Upper lobe of left lung (tissue), 6 donors: Measurements from ENCODE around the gene IDNK. TPM values are rescaled to one million over a fixed set of nuclear protein-coding genes. Genes with fewer than 3 reads are reported as not detected.

Source experiments
- ATAC-seq, 2 donors: fragments of 200-7000 bp; cut with Tn5 transposase; one replicate each; pipeline ENCODE4 v1.9.1; 2022; ENCODE audit warnings: mild to moderate bottlenecking in 2 of 2, moderate library complexity in 2 of 2; ENCODE audit not compliant: low FRiP score in 2 of 2
- DNase-seq, 2 donors: peaks; one replicate each; pipeline ENCODE4 v3.0.0-alpha.2; 2019 to 2020
- H3K27ac ChIP-seq, 4 donors: fragments of 200-600 bp; sonication (generic); one replicate each; pipeline ENCODE4 v1.5.1; 2016 to 2019
- H3K27me3 ChIP-seq, 4 donors: fragments of 200-600 bp; sonication (generic); one replicate each; pipeline ENCODE4 v1.5.1; 2017 to 2019
- H3K36me3 ChIP-seq, 4 donors: fragments of 200-600 bp; sonication (generic); one replicate each; pipeline ENCODE4 v1.5.1; 2016 to 2019
- H3K4me1 ChIP-seq, 4 donors: fragments of 200-600 bp; sonication (generic); one replicate each; pipeline ENCODE4 v1.5.1; 2018 to 2019
- H3K4me3 ChIP-seq, 4 donors: fragments of 200-600 bp; sonication (generic); one replicate each; pipeline ENCODE4 v1.5.1; 2017 to 2019; ENCODE audit warnings: mild to moderate bottlenecking in 2 of 4, moderate library complexity in 1 of 4
- H3K9me3 ChIP-seq, 4 donors: fragments of 200-600 bp; sonication (generic); one replicate each; pipeline ENCODE4 v1.5.1; 2018 to 2019
- EP300 ChIP-seq, 4 donors: sonication (generic); formaldehyde crosslinking; IDR thresholded peaks; one replicate each; pipeline ENCODE4 v1.5.1; 2017; ENCODE audit warnings: antibody characterized with exemption in 4 of 4, control low read depth in 2 of 4
- POLR2A ChIP-seq, 4 donors: fragments of 450-650 bp; IDR thresholded peaks; one replicate each; pipeline ENCODE4 v1.5.1; 2016 to 2017; ENCODE audit warnings: antibody characterized with exemption in 4 of 4, mild to moderate bottlenecking in 2 of 4
- POLR2AphosphoS5 ChIP-seq, 2 donors: sonication (generic); formaldehyde crosslinking; IDR thresholded peaks; one replicate each; pipeline ENCODE4 v1.5.1; 2017; ENCODE audit warnings: antibody characterized with exemption in 2 of 2
- WGBS, 2 donors: methylation state at CpG; one replicate each; pipeline ENCODE4 v1.1.5; 2017 to 2018; 5-methylcytosine and 5-hydroxymethylcytosine counted together
- total RNA-seq, 6 donors: library from RNA; depleted of rRNA in 4 of 6; stranded (reverse); fragments of >200 nt in 4 of 6; gene quantifications; one replicate each; pipeline versions ENCODE4 v1.1.0 to v1.2.1, GENCODE V29; 2016 to 2021
- TF ChIP-seq, protein P1 (sequence below), 6 experiments: fragments of 450-650 bp in 4 of 6; fragments of 200-600 bp in 2 of 6; sonication (generic) in 2 of 6; IDR thresholded peaks; one replicate each; pipeline ENCODE4 v1.5.1; 2016 to 2019; ENCODE audit warnings: antibody characterized with exemption in 6 of 6
- donor health status: DM: no; HTN: no; CAD: no; lungs with moderate emphysema.
- donor health status: DM: no; HTN: yes; CAD: no; lungs with severe emphysema.

Gene IDNK
- total RNA-seq, 6 donors from 2014 or later = 2.3 to 13.7 (median 5.1) TPM

DNA sequence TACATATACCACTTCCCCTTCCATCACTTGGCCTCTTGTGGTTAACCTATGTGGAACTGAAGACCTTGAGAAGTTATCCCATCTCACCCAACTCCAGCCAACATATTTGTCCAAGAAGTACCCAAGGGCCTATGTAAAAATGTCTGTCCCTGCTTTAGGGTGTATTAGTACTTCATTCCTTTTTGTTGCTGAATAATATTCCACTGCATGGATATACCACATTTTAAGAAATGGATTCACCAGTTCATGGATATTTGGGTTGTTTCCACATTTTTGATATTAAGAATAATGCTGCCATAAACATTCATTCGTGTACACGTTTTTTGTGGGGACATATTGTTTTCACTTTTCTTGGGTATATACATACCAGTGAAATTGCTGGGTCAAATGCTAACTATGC lies 28.6 kb downstream of the IDNK start:
- WGBS, 2 donors = 94 to 95% methylated on average over 2 of the region's 2 CpGs
- no peak for ATAC-seq
- DNase-seq = no peak
- Histone ChIP-seq H3K27me3 (no peaks in the 10 kb centered on the region), H3K4me1 (no peaks in the 10 kb centered on the region), H3K36me3 (peaks cover 0 to 72% (median 14%) of the 10 kb centered on the region in 4 donors), H3K9me3 (no peaks in the 10 kb centered on the region), H3K27ac (no peak overlapping the region), H3K4me3 (no peak overlapping the region)
- no peak for TF ChIP-seq EP300 (IDR thresholded peaks at IDR 0.05)
- no peak for TF ChIP-seq POLR2A (IDR thresholded peaks at IDR 0.05)
- no peak for TF ChIP-seq POLR2AphosphoS5 (IDR thresholded peaks at IDR 0.05)
- TF ChIP-seq, protein P1, sequence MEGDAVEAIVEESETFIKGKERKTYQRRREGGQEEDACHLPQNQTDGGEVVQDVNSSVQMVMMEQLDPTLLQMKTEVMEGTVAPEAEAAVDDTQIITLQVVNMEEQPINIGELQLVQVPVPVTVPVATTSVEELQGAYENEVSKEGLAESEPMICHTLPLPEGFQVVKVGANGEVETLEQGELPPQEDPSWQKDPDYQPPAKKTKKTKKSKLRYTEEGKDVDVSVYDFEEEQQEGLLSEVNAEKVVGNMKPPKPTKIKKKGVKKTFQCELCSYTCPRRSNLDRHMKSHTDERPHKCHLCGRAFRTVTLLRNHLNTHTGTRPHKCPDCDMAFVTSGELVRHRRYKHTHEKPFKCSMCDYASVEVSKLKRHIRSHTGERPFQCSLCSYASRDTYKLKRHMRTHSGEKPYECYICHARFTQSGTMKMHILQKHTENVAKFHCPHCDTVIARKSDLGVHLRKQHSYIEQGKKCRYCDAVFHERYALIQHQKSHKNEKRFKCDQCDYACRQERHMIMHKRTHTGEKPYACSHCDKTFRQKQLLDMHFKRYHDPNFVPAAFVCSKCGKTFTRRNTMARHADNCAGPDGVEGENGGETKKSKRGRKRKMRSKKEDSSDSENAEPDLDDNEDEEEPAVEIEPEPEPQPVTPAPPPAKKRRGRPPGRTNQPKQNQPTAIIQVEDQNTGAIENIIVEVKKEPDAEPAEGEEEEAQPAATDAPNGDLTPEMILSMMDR (IDR thresholded peaks at IDR 0.05) = no peak

DNA sequence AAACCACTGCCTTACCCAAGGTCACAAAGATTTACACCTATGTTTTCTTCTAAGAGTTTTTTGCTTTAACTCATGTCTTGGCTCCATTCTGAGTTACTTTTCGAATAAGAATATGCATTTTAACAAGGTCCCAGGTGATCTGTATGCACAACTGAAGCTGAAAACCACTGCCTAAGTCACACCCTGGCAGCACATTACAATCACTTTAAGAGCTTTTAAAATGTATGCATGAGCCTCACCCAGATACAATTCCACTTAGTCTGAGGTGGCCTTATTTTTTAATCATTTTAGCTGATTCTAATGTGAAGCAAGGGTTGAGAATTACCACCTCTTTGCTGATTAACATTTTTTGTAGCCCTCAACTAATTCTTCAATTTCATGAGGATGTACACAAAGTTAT lies 29.5 kb downstream of the IDNK start:
- no peaks in the 10 kb centered on the region for H3K27me3 ChIP-seq
- DNase-seq (no peak), ATAC-seq (no peak)
- H3K4me3 ChIP-seq = no peak overlapping the region
- H3K27ac ChIP-seq = no peak overlapping the region
- TF ChIP-seq, protein P1 (IDR thresholded peaks at IDR 0.05) = no peak
- no peak for TF ChIP-seq EP300 (IDR thresholded peaks at IDR 0.05)
- TF ChIP-seq POLR2A (IDR thresholded peaks at IDR 0.05) = no peak
- TF ChIP-seq POLR2AphosphoS5 (IDR thresholded peaks at IDR 0.05) = no peak
- 94 to 100% methylated on average over 1 of the region's 1 CpG for WGBS, 2 donors
- no peaks in the 10 kb centered on the region for H3K9me3 ChIP-seq
- peaks cover 0 to 79% (median 16%) of the 10 kb centered on the region in 4 donors for H3K36me3 ChIP-seq
- H3K4me1 ChIP-seq = no peaks in the 10 kb centered on the region

DNA sequence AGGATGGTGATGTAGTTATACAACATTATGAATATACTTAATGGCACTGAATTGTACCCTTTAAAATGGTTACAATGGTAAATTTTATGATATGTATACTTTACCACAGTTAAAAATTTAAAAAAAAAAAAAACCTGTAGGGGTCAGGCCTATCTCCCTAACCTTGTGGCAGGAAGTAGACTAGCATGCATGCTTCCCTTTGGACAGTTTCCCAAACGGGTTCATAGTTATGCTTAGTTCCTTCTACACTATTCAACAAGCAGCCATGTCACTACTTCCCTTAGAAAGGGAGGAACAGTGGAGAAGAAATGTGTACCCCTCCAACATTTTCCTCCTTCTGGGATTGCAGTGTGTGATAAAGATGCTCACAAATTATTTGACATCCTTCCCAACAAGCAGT lies 32.5 kb downstream of the IDNK start:
- Histone ChIP-seq H3K4me1 (no peaks in the 10 kb centered on the region), H3K4me3 (no peak overlapping the region), H3K27ac (no peak overlapping the region), H3K27me3 (no peaks in the 10 kb centered on the region), H3K9me3 (no peaks in the 10 kb centered on the region), H3K36me3 (peaks cover 9 to 90% (median 19%) of the 10 kb centered on the region in 4 donors)
- ATAC-seq = no peak
- TF ChIP-seq POLR2A (IDR thresholded peaks at IDR 0.05) = no peak
- no peak for TF ChIP-seq EP300 (IDR thresholded peaks at IDR 0.05)
- no peak for TF ChIP-seq POLR2AphosphoS5 (IDR thresholded peaks at IDR 0.05)
- TF ChIP-seq, protein P1 (IDR thresholded peaks at IDR 0.05) = no peak
- no peak for DNase-seq
- 43 to 65% methylated on average over 1 of the region's 1 CpG for WGBS, 2 donors

DNA sequence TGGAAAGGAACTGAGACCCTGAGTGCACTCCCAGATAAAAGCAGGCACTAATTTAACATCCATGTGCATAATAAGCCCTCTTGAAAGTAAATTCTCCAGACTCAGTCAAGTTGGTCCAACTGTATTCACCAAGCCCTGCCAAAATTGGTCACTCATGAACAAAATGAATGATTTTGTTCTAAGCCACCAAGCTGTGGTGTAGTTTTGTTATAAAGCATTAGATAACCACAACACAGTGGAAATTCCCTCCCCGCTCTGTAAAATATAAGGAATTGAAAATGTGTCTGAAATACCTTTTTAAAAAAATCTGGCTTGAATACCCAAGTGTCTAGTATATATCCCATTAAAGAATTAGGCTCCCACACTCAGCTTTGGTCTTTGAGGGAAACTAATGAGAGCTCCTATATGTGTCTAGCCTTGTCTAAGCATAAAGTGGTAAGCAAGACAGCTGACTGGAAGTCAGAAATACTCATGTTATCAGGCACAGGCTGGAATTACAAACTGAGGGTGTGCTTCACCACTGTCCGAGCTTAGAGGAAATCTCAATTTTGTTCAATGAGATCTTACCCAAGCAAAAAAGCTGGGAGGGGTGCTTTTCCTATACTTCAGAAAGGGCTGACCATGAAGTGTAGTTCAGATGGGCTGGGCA lies 33.2 kb downstream of the IDNK start:
- DNase-seq (no peak), ATAC-seq (no peak)
- Histone ChIP-seq H3K4me3 (no peak overlapping the region), H3K4me1 (no peaks in the 10 kb centered on the region), H3K27me3 (no peaks in the 10 kb centered on the region), H3K36me3 (peaks cover 14 to 93% (median 22%) of the 10 kb centered on the region in 4 donors), H3K9me3 (no peaks in the 10 kb centered on the region), H3K27ac (no peak overlapping the region)
- TF ChIP-seq EP300 (IDR thresholded peaks at IDR 0.05) = no peak
- no peak for TF ChIP-seq POLR2A (IDR thresholded peaks at IDR 0.05)
- TF ChIP-seq, protein P1 (IDR thresholded peaks at IDR 0.05) = no peak
- no peak for TF ChIP-seq POLR2AphosphoS5 (IDR thresholded peaks at IDR 0.05)
- WGBS, 2 donors = 93 to 96% methylated on average over 2 of the region's 2 CpGs

DNA sequence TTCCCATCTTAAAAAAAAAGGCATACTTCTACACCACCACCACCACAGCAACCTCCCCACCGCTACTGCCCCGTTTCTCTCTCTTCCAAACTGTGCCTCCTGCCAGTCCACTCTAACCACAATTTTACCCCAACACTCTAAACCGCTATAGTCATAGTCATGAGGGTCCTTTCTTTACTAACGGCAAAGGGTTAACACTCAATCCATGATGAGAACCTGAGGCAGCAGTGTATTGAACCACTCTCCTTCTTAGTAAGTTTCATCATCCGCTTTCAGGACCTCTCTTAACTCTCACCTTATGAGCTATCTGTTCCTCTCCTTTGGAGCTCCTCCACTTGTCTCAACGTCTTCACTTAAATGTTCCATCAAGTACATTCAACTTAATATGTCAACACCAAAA lies 34.0 kb downstream of the IDNK start:
- 81 to 90% methylated on average over 6 of the region's 6 CpGs for WGBS, 2 donors
- Histone ChIP-seq H3K9me3 (no peaks in the 10 kb centered on the region), H3K36me3 (peaks cover 19 to 93% (median 28%) of the 10 kb centered on the region in 4 donors), H3K27me3 (no peaks in the 10 kb centered on the region), H3K4me3 (no peak overlapping the region), H3K27ac (no peak overlapping the region), H3K4me1 (no peaks in the 10 kb centered on the region)
- TF ChIP-seq, protein P1 (IDR thresholded peaks at IDR 0.05) = no peak
- TF ChIP-seq POLR2AphosphoS5 (IDR thresholded peaks at IDR 0.05) = no peak
- TF ChIP-seq EP300 (IDR thresholded peaks at IDR 0.05) = no peak
- TF ChIP-seq POLR2A (IDR thresholded peaks at IDR 0.05) = no peak
- ATAC-seq (no peak), DNase-seq (no peak)
